Keratinocyte (primary cell): ENCODE results near the gene GCKR. TPM values are rescaled to one million over a fixed set of nuclear protein-coding genes. Genes with fewer than 3 reads are reported as not detected.

ENCODE experiments used
- DNase-seq: peaks from one replicate; pipeline ENCODE4 v3.0.0-alpha.2; 2011; ENCODE audit warnings: low read depth, missing footprints, low spot score
- FAIRE-seq: peaks from 2 replicates; lab custom pipeline; 2011; peaks lifted over from hg19 to GRCh38; lab: Jason Lieb, UNC
- H2AFZ ChIP-seq: 2 replicates; pipeline ENCODE4 v1.6.0; 2012; ENCODE audit warnings: low read length, control low read depth, inconsistent platforms; ENCODE audit not compliant: control insufficient read depth
- H3K27ac ChIP-seq: 2 replicates; pipeline ENCODE4 v1.5.1; 2011; ENCODE audit warnings: low read length; ENCODE audit not compliant: control insufficient read depth, insufficient read depth
- H3K27me3 ChIP-seq: 3 replicates; pipeline ENCODE4 v1.6.0; 2011; ENCODE audit warnings: low read length; ENCODE audit not compliant: control insufficient read depth, insufficient read depth; ENCODE audit errors: extremely low read depth
- H3K36me3 ChIP-seq, 2 experiments: 2 replicates in 1 of 2; 3 replicates in 1 of 2; pipeline ENCODE4 v1.5.1; 2011; ENCODE audit warnings: low read length in 2 of 2, mild to moderate bottlenecking in 1 of 2; ENCODE audit not compliant: control insufficient read depth in 2 of 2, insufficient read depth in 2 of 2; ENCODE audit errors: extremely low read depth in 1 of 2
- H3K4me1 ChIP-seq: 3 replicates; pipeline ENCODE4 v1.5.1; 2011; ENCODE audit warnings: low read length; ENCODE audit not compliant: control insufficient read depth, insufficient read depth; ENCODE audit errors: extremely low read depth
- H3K4me2 ChIP-seq: 3 replicates; pipeline ENCODE4 v1.6.0; 2011; ENCODE audit warnings: low read depth, low read length; ENCODE audit not compliant: control insufficient read depth, insufficient read depth; ENCODE audit errors: extremely low read depth
- H3K4me3 ChIP-seq, 3 experiments: fragments of 200-600 bp in 1 of 3; sonication (generic) in 1 of 3; 2 replicates in 2 of 3; 3 replicates in 1 of 3; pipeline ENCODE4 v1.5.1; 2011 to 2016; ENCODE audit warnings: low read length in 3 of 3, mild to moderate bottlenecking in 3 of 3, control low read depth in 2 of 3, inconsistent platforms in 1 of 3, low read depth in 1 of 3, mixed read lengths in 1 of 3, mixed run types in 1 of 3, moderate library complexity in 1 of 3; ENCODE audit not compliant: control insufficient read depth in 2 of 3, insufficient read depth in 2 of 3; ENCODE audit errors: extremely low read depth in 1 of 3
- H3K79me2 ChIP-seq: 2 replicates; pipeline ENCODE4 v1.6.0; 2012; ENCODE audit warnings: low read length; ENCODE audit not compliant: control insufficient read depth, insufficient read depth
- H3K9ac ChIP-seq: 3 replicates; pipeline ENCODE4 v1.6.0; 2011; ENCODE audit warnings: low read length; ENCODE audit not compliant: control insufficient read depth, insufficient read depth; ENCODE audit errors: extremely low read depth
- H3K9me1 ChIP-seq: 3 replicates; pipeline ENCODE4 v1.6.0; 2011; ENCODE audit warnings: low read length; ENCODE audit not compliant: control insufficient read depth, insufficient read depth; ENCODE audit errors: extremely low read depth
- H3K9me3 ChIP-seq: 2 replicates; pipeline ENCODE4 v1.5.1; 2012; ENCODE audit warnings: low read depth, low read length; ENCODE audit not compliant: control insufficient read depth
- H4K20me1 ChIP-seq: 3 replicates; pipeline ENCODE4 v1.6.0; 2011; ENCODE audit warnings: low read length; ENCODE audit not compliant: control insufficient read depth, insufficient read depth; ENCODE audit errors: extremely low read depth
- EZH2 ChIP-seq: IDR thresholded peaks from one replicate; pipeline ENCODE4 v1.6.1; 2012; ENCODE audit warnings: inconsistent platforms, mild to moderate bottlenecking, low read length, moderate library complexity
- dilution Hi-C: fragments of 300-500 bp; cut with MboI; formaldehyde crosslinking; loops from one replicate; pipeline ENCODE4 v1.7.0; 2020; ENCODE audit warnings: low sequenced_read_pairs; ENCODE audit not compliant: extremely low pct_ligation_motif_present
- polyA plus RNA-seq, 5 experiments: library from polyadenylated mRNA; depleted of rRNA in 3 of 5; stranded (reverse) in 3 of 5; stranded (forward) in 1 of 5; unstranded in 1 of 5; fragments of >200 nt; gene quantifications; 1 replicate in 1 of 5; 2 replicates in 3 of 5; 3 replicates in 1 of 5; pipeline versions ENCODE4 v1.2.1 to v1.2.3, GENCODE V29; 2011 to 2012; ENCODE audit warnings: missing spikeins in 2 of 5, low read depth in 1 of 5, low replicate concordance in 1 of 5
- TF ChIP-seq, protein P1 (sequence below), 3 experiments: IDR thresholded peaks in 1 of 3; conservative IDR thresholded peaks in 1 of 3; optimal IDR thresholded peaks in 1 of 3; 2 replicates in 2 of 3; 3 replicates in 1 of 3; pipeline versions ENCODE3 to v1.5.1; 2011; ENCODE audit warnings: low read length in 3 of 3, mild to moderate bottlenecking in 3 of 3, moderate library complexity in 2 of 3, control low read depth in 1 of 3, inconsistent platforms in 1 of 3; ENCODE audit not compliant: insufficient read depth in 2 of 3; ENCODE audit errors: extremely low read depth in 1 of 3

The GCKR gene
- polyA plus RNA-seq, 1 donor (not counting 4 experiments of a cell fraction or from before 2014, with no cell fraction given) = 0.18 TPM

DNA sequence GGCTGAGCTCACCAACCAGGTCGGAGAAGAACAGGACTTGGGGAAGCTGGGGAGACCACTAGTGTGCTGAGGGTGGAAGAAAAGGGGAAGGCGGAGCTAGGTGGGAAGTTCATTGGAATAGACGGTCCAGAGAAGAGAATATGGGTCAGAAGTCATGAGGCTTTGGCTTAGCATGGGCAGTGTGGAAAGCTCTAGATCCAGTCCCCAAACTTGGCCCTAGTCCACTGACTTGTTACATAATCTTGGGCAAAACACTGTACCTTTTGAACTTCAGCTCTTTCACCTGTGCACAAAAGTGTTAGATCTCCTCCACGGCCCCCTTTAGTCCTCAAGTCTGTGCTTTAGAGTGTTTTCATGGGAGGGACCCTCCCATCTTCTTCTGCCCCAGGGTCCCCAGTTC lies 10.7 kb downstream of the GCKR start:
- H3K9ac ChIP-seq = no peak overlapping the region
- TF ChIP-seq, protein P1, sequence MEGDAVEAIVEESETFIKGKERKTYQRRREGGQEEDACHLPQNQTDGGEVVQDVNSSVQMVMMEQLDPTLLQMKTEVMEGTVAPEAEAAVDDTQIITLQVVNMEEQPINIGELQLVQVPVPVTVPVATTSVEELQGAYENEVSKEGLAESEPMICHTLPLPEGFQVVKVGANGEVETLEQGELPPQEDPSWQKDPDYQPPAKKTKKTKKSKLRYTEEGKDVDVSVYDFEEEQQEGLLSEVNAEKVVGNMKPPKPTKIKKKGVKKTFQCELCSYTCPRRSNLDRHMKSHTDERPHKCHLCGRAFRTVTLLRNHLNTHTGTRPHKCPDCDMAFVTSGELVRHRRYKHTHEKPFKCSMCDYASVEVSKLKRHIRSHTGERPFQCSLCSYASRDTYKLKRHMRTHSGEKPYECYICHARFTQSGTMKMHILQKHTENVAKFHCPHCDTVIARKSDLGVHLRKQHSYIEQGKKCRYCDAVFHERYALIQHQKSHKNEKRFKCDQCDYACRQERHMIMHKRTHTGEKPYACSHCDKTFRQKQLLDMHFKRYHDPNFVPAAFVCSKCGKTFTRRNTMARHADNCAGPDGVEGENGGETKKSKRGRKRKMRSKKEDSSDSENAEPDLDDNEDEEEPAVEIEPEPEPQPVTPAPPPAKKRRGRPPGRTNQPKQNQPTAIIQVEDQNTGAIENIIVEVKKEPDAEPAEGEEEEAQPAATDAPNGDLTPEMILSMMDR (optimal IDR thresholded peaks at IDR 0.05 in 1 of 3, IDR thresholded peaks at IDR 0.05 in 1 of 3, conservative IDR thresholded peaks at IDR 0.05 in 1 of 3; ENCODE audit: extremely low read depth in 1 of 3, insufficient read depth in 2 of 3, low read length in 3 of 3) = no peak
- TF ChIP-seq EZH2 = no peak
- no peak overlapping the region for H3K4me2 ChIP-seq
- no peak overlapping the region for H3K4me3 ChIP-seq
- H3K36me3 ChIP-seq = no peaks in the 10 kb centered on the region
- no peaks in the 10 kb centered on the region for H3K27me3 ChIP-seq
- H2AFZ ChIP-seq = no peak overlapping the region
- no peaks in the 10 kb centered on the region for H3K9me1 ChIP-seq
- dilution Hi-C loops = no loop called here
- no peaks in the 10 kb centered on the region for H3K9me3 ChIP-seq
- H3K4me1 ChIP-seq = no peaks in the 10 kb centered on the region
- no peaks in the 10 kb centered on the region for H3K79me2 ChIP-seq
- FAIRE-seq (no peak), DNase-seq (no peak)
- H3K27ac ChIP-seq = no peak overlapping the region
- H4K20me1 ChIP-seq = no peaks in the 10 kb centered on the region

DNA sequence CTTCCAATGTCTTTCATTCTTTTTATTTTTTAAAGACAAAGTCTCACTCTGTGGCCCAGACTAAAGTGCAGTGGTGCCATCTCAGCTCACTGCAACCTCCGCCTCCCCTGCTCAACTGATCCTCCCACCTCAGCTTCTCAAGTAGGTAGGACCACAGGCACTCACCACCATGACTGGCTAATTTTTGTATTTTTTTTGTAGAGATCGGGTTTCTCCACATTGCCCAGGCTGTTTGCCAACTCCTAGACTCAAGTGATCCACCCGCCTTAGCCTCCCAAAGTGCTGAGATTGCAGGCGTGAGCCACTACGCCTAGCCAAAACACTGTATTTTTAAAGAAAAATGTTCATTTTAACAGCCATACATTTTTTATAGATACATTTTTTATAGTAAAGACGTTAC lies 12.7 kb downstream of the GCKR start:
- H3K27ac ChIP-seq = no peak overlapping the region
- DNase-seq (no peak), FAIRE-seq (no peak)
- no peak overlapping the region for H2AFZ ChIP-seq
- H3K4me1 ChIP-seq = no peaks in the 10 kb centered on the region
- H3K4me2 ChIP-seq = no peak overlapping the region
- H4K20me1 ChIP-seq = no peaks in the 10 kb centered on the region
- dilution Hi-C loops = no loop called here
- H3K9ac ChIP-seq = no peak overlapping the region
- H3K36me3 ChIP-seq = no peaks in the 10 kb centered on the region
- no peak for TF ChIP-seq EZH2
- H3K9me3 ChIP-seq = no peaks in the 10 kb centered on the region
- H3K27me3 ChIP-seq = no peaks in the 10 kb centered on the region
- no peaks in the 10 kb centered on the region for H3K79me2 ChIP-seq
- H3K4me3 ChIP-seq = no peak overlapping the region
- H3K9me1 ChIP-seq = no peaks in the 10 kb centered on the region

DNA sequence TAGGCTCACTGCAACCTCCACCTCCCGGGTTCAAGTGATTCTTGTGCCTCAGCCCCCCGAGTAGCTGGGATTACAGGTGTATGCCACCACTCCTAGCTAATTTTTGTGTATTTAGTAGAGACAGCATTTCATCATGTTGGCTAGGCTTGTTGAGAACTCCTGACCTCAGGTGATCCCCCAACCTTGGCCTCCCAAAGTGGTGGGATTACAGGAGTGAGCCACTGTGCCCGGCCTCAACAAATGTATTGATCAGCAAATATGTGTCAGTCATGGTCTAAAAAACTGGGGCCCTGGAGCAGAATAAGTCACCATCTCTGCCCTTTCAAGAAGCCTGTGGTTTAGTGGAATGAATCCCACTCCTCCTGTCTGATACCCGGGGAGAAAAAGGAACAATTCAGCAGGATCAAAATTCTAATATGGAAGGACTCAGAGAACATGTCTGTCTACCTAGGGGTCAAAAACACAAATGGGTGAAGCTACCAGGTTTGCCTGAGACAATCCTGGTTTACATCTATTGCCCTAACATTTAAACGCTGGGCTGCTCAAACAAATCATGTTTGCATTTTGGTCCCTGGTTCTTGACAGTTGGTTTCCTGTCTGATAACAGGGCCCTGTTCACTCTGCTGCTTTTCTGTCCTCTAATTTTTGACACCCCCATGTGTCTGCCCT lies 21.6 kb downstream of the GCKR start:
- no peak overlapping the region for H3K27ac ChIP-seq
- dilution Hi-C loops = no loop called here

More for the DNA sequence above, 21.6 kb downstream of the GCKR start:
- H3K4me3 ChIP-seq = no peak overlapping the region
- no peaks in the 10 kb centered on the region for H3K27me3 ChIP-seq
- H3K9ac ChIP-seq = no peak overlapping the region
- no peak for FAIRE-seq
- no peaks in the 10 kb centered on the region for H3K4me1 ChIP-seq
- no peak for DNase-seq
- H4K20me1 ChIP-seq = no peaks in the 10 kb centered on the region
- no peak overlapping the region for H3K4me2 ChIP-seq
- H3K9me3 ChIP-seq = no peaks in the 10 kb centered on the region
- no peaks in the 10 kb centered on the region for H3K79me2 ChIP-seq
- no peak overlapping the region for H2AFZ ChIP-seq
- TF ChIP-seq, protein P1 (optimal IDR thresholded peaks at IDR 0.05 in 1 of 3, IDR thresholded peaks at IDR 0.05 in 1 of 3, conservative IDR thresholded peaks at IDR 0.05 in 1 of 3; ENCODE audit: extremely low read depth in 1 of 3, insufficient read depth in 2 of 3, low read length in 3 of 3) = no peak
- TF ChIP-seq EZH2 = no peak
- no peaks in the 10 kb centered on the region for H3K36me3 ChIP-seq
- H3K9me1 ChIP-seq = no peaks in the 10 kb centered on the region
